ENCODE results near the gene SRRM1. TPM values are rescaled to one million over a fixed set of nuclear protein-coding genes. Genes with fewer than 3 reads are reported as not detected.

SRRM1 gene
- total RNA-seq, 1 experiment from 2014 or later: 128 TPM

- TF ChIP-seq, protein P1, sequence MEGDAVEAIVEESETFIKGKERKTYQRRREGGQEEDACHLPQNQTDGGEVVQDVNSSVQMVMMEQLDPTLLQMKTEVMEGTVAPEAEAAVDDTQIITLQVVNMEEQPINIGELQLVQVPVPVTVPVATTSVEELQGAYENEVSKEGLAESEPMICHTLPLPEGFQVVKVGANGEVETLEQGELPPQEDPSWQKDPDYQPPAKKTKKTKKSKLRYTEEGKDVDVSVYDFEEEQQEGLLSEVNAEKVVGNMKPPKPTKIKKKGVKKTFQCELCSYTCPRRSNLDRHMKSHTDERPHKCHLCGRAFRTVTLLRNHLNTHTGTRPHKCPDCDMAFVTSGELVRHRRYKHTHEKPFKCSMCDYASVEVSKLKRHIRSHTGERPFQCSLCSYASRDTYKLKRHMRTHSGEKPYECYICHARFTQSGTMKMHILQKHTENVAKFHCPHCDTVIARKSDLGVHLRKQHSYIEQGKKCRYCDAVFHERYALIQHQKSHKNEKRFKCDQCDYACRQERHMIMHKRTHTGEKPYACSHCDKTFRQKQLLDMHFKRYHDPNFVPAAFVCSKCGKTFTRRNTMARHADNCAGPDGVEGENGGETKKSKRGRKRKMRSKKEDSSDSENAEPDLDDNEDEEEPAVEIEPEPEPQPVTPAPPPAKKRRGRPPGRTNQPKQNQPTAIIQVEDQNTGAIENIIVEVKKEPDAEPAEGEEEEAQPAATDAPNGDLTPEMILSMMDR (IDR thresholded peaks at IDR 0.05; ENCODE audit: insufficient read depth in 1 of 2, low read depth in 1 of 2, low read length in 1 of 2, severe bottlenecking in 1 of 2, unreplicated experiment in 1 of 2): no peak
- ChIA-PET CTCF (interaction anchor here (1.0 kb wide), 1 partner anchor 11 kb away, joined by 3 read pairs; no protein-coding TSS in a partner anchor), POLR2A (no interaction called here)
- Mint-ChIP-seq H3K4me3 (ENCODE audit: unreplicated experiment) (no peak overlapping the region), H3K36me3 (ENCODE audit: insufficient read depth, unreplicated experiment) (no peaks in the 10 kb centered on the region), H3K4me1 (ENCODE audit: low read depth, unreplicated experiment) (no peaks in the 10 kb centered on the region), H3K27ac (ENCODE audit: unreplicated experiment) (no peak overlapping the region), H3K27me3 (ENCODE audit: insufficient read depth, unreplicated experiment) (no peaks in the 10 kb centered on the region), H3K9me3 (ENCODE audit: unreplicated experiment) (no peaks in the 10 kb centered on the region)
- H3K27me3 ChIP-seq (replicated peaks; ENCODE audit: control insufficient read depth, insufficient read depth, low read length): no peaks in the 10 kb centered on the region
- H3K4me1 ChIP-seq: peaks cover 19% of the 10 kb centered on the region
- DNase-seq: no peak
- no TSS peak for BruUV-seq (replicated peaks)
- no peaks in the 10 kb centered on the region for H3K36me3 ChIP-seq (ENCODE audit: control insufficient read depth, insufficient read depth, low read length)
- intact Hi-C loops (cut with micrococcal nuclease; ENCODE audit: unreplicated experiment): no loop called here
- no peaks in the 10 kb centered on the region for H3K9me3 ChIP-seq
- H3K4me3 ChIP-seq (ENCODE audit: low read depth, low read length): no peak overlapping the region
Observed at GRCh38 chr1:24713176-24713575, 70.1 kb downstream of the SRRM1 start.

DNA sequence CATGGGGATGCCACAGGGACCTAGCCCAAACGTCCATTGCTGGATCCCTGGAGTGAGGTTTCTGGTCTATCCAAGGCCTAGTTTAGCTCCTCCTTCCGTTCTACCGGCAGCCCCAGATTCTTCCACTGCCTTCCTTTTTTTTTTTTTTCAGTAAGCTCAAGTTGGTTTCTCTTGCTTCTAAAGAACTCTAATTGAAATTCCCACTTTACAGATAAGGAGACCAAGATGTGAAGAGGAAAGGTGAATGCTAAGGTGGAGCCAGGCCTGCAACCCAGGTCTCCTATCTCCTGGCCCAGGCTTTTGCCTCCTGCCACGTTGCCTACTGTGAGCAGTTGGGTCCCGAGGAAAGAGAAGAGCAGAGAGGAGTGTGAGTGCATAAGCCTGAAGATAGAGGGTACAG, 70.6 kb downstream of the SRRM1 start:
- DNase-seq: no peak
- no peaks in the 10 kb centered on the region for H3K27me3 ChIP-seq (replicated peaks; ENCODE audit: control insufficient read depth, insufficient read depth, low read length)
- Mint-ChIP-seq H3K4me3 (ENCODE audit: unreplicated experiment) (no peak overlapping the region), H3K36me3 (ENCODE audit: insufficient read depth, unreplicated experiment) (no peaks in the 10 kb centered on the region), H3K27me3 (ENCODE audit: insufficient read depth, unreplicated experiment) (no peaks in the 10 kb centered on the region), H3K9me3 (ENCODE audit: unreplicated experiment) (no peaks in the 10 kb centered on the region), H3K4me1 (ENCODE audit: low read depth, unreplicated experiment) (no peaks in the 10 kb centered on the region), H3K27ac (ENCODE audit: unreplicated experiment) (no peak overlapping the region)
- no peaks in the 10 kb centered on the region for H3K36me3 ChIP-seq (ENCODE audit: control insufficient read depth, insufficient read depth, low read length)
- no TSS peak for BruUV-seq (replicated peaks)
- POLR2A ChIA-PET: interaction anchor here (1.0 kb wide), 1 partner anchor 31 kb away, joined by 3 read pairs; the partner anchor contains the start of gene CLIC4
- no peaks in the 10 kb centered on the region for H3K9me3 ChIP-seq
- CTCF ChIA-PET: interaction anchor here (1.0 kb wide), 1 partner anchor 11 kb away, joined by 3 read pairs; no protein-coding TSS in a partner anchor
- intact Hi-C loops (cut with micrococcal nuclease; ENCODE audit: unreplicated experiment): no loop called here
- TF ChIP-seq, protein P1 (IDR thresholded peaks at IDR 0.05; ENCODE audit: insufficient read depth in 1 of 2, low read depth in 1 of 2, low read length in 1 of 2, severe bottlenecking in 1 of 2, unreplicated experiment in 1 of 2): no peak
- H3K4me3 ChIP-seq (ENCODE audit: low read depth, low read length): no peak overlapping the region
- peaks cover 19% of the 10 kb centered on the region for H3K4me1 ChIP-seq

DNA sequence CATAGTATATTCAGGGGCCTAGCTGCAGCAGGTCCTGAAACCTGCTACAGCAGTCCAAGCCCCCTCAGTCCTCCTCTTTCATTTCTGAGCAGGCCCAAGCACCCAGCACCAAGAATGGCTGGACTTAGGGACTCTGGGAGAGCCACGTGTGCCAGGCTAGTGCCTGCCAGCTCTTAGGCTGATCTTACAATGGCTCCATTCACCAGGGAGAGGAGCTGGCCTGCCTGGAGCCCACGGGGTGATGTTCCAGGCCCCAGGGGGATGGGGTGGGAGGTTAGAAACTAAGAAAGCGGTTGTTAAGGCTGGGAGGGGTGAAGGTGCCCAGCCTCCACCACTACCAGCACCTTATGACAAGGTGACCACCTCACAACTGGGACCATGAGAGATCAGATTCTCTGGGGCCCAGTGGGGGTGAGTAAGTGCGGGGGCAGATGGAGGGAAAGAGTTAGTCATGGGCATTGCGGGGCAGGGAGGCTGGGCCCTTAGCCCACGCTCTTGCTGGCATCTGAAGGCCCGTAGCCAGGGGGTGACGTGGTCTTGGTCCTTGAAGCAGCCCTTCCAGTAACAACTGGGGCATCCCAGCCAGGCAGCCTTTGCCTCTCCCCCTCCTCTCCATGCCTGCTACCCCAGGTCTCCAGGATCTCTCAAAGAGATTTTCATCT, 71.9 kb downstream of the SRRM1 start:
- TF ChIP-seq, protein P1 (IDR thresholded peaks at IDR 0.05; ENCODE audit: insufficient read depth in 1 of 2, low read depth in 1 of 2, low read length in 1 of 2, severe bottlenecking in 1 of 2, unreplicated experiment in 1 of 2): no peak
- Mint-ChIP-seq H3K27me3 (ENCODE audit: insufficient read depth, unreplicated experiment) (no peaks in the 10 kb centered on the region), H3K27ac (ENCODE audit: unreplicated experiment) (no peak overlapping the region), H3K4me1 (ENCODE audit: low read depth, unreplicated experiment) (no peaks in the 10 kb centered on the region), H3K9me3 (ENCODE audit: unreplicated experiment) (no peaks in the 10 kb centered on the region), H3K4me3 (ENCODE audit: unreplicated experiment) (no peak overlapping the region), H3K36me3 (ENCODE audit: insufficient read depth, unreplicated experiment) (no peaks in the 10 kb centered on the region)
- Histone ChIP-seq H3K4me3 (ENCODE audit: low read depth, low read length) (no peak overlapping the region), H3K9me3 (no peaks in the 10 kb centered on the region), H3K36me3 (ENCODE audit: control insufficient read depth, insufficient read depth, low read length) (no peaks in the 10 kb centered on the region), H3K27me3 (replicated peaks; ENCODE audit: control insufficient read depth, insufficient read depth, low read length) (no peaks in the 10 kb centered on the region), H3K4me1 (peaks cover 21% of the 10 kb centered on the region)
- intact Hi-C loops (cut with micrococcal nuclease; ENCODE audit: unreplicated experiment): no loop called here
- ChIA-PET POLR2A (no interaction called here), CTCF (no interaction called here)
- no TSS peak for BruUV-seq (replicated peaks)
- no peak for DNase-seq
